ENCODE measurements around the gene INPP5A.

The INPP5A gene

DNA sequence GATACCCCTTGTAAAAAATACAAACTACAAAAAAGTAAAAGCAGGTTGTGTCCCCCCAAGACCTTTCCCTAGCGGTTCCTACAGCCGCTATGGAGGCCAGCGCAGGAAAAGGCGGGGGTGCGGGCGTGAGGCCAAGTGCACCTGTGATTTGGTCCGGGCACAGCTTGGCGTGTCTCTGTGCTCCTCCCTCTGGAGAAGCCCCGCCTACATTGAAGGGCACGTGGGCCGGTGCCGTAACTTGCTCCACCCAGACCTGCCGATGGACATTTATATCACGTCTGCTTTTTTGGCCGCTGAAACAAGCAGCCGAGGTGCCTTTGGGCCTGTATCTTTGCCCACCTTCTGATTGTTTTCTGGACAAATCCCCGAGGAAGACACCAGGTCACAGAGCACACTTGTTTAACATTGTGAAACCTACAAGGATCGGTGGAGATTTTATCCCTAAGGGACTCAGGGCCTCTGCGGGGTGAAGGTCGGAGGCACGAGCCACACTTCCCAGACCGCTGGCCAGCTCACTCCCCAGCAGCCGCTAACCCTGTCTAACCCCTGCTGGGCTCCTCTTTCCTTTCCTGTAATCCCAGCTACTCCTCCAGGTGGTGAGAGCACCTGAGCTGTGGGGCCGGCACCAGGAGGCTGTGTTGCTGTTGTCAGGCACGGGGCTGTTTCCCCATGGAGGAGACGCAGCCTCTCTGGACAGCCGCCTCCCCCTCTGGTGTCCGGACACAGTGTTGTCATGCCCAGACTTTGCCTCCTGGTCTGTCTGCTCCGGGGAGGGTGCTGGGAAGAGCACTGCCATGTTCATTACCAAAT lies 18.8 kb upstream of the INPP5A start:
- DNase-seq (ENCODE audit: low read depth in 2 of 2): no peak

- DNase-seq (ENCODE audit: low read depth in 2 of 2): no peak
Observed at GRCh38 chr10:132519382-132520176, 18.0 kb upstream of the INPP5A start.

- DNase-seq (ENCODE audit: low read depth in 2 of 2): no peak
Observed at GRCh38 chr10:132520177-132520811, 17.3 kb upstream of the INPP5A start.

- DNase-seq (ENCODE audit: low read depth in 2 of 2): no peak
Observed at GRCh38 chr10:132521041-132521465, 16.5 kb upstream of the INPP5A start.

- no peak for DNase-seq (ENCODE audit: low read depth in 2 of 2)
Observed at GRCh38 chr10:132521466-132522102, 16.0 kb upstream of the INPP5A start.

- no peak for DNase-seq (ENCODE audit: low read depth in 2 of 2)
Observed at GRCh38 chr10:132522521-132523411, 14.8 kb upstream of the INPP5A start.

DNA sequence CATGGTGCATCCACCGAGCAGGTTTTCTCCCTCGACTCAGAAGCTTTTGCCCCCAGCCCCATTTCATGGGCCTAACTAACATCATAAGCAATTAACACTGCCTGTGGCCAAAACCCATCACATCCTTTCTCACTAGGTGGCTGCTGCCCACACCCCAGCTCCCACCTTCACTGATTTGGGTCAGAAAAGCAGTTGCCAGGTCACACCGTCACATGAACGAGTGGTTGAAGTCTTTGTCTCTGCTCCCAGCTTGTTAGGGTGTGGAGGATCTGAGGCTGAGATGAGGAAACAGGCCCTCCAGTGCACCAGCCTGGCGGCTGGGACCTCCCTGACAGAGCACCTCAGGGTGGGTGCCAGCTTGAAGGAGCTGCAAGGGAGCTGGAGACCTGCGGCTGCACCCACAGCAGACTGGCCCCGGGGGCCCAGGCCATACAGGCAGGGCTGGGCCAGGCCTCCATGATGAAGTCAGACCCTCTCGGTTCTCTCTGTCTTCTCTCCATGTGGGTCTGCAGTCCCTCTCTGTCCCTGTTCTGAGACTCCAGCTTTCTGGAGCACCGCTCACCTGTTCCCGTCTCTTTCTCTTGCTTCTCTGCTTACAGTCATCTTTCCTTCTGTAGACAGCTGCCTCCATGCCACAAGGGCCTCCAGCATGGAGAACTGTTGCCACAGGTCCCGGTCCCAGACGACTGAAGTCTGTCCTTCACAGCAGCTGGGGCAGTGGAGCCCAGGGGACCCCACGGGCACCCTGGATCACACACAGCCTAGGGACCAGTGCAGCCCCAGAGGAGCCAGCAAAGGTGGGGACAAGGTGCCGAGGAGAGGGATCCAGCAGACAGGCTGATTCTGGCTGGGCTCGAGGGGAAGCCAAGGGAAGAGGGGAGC lies 13.8 kb upstream of the INPP5A start:
- no peak for DNase-seq (ENCODE audit: low read depth in 2 of 2)

GRCh38 chr10:132524443-132525285 lies 12.9 kb upstream of the INPP5A start:
- DNase-seq (ENCODE audit: low read depth in 2 of 2): no peak

- DNase-seq (ENCODE audit: low read depth in 2 of 2): no peak
Observed at GRCh38 chr10:132526676-132527075, 10.9 kb upstream of the INPP5A start.

DNA sequence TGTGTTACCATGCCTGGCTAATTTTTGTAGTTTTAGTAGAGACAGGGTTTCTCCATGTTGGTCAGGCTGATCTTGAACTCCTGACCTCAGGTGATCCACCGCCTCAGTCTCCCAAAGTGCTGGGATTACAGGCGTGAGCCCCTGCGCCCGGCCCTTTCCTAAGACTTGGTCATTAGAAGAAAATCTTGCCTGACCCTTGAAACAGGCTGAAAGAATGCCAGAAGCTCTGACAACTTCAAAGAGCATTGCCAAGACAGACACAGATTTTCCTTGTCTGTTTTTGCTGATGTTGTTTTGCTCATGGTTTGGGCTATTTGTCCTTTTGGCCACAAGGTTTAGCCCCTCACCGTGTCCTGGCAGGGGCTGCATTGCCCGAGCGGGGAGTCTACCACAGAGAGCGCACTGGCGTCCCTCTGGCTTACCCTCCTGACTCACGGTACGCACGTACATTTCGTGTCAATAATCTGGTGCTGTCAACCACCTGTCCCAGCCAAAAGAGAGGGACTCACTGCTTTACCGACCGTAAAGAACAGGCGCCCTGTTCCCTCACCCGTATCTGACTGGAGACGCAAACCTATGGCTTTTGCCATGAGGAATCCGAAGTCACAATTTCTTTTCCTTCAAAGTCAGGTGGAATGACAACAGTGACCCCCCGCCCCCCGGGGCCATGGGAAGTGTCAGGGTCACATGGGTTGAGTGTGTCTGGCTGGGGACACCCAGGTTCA lies 10.1 kb upstream of the INPP5A start:
- DNase-seq (ENCODE audit: low read depth in 2 of 2): no peak

GRCh38 chr10:132528064-132528691 lies 9.4 kb upstream of the INPP5A start:
- DNase-seq (ENCODE audit: low read depth in 2 of 2): no peak

GRCh38 chr10:132532179-132532578 lies 5.4 kb upstream of the INPP5A start:
- DNase-seq (ENCODE audit: low read depth in 2 of 2): no peak

DNA sequence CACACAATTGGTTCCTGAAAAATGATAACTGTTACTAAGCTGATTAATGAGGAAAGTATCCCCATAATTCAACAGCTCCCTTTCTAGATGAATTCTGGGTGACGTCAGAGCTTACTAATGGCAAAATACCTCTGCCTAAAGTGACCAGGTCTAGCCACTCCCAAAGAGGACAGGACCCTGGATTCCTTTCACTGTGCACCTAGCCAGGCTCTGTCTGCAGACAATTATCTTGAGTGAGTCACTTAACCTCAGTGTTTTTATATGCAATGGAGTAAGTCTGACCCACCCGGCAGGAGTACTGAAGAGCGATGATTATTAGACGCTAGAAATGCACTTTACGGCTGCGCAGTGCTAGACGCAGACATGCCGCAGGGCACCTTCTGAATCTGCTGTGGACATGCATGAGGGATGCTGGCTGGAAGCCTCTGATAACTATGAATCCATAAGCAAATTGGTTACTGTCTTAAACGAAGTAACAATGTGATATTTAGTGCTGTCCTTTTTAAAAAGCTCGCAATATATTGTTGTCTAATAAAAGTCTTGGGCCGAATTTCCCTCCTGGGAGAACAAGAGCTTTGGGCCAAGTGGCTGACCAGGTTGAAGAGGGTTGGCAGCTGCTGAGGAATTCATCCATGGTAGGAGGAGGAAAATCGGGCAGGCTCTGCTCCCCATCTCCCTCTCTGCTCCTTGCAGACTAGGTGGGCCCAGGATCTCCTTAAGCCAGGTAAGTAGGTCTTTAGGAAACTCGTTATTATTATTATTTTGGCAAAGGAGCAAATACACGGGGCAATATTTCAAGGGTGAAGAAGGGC lies 4.6 kb upstream of the INPP5A start:
- DNase-seq (ENCODE audit: low read depth in 2 of 2): no peak

DNA sequence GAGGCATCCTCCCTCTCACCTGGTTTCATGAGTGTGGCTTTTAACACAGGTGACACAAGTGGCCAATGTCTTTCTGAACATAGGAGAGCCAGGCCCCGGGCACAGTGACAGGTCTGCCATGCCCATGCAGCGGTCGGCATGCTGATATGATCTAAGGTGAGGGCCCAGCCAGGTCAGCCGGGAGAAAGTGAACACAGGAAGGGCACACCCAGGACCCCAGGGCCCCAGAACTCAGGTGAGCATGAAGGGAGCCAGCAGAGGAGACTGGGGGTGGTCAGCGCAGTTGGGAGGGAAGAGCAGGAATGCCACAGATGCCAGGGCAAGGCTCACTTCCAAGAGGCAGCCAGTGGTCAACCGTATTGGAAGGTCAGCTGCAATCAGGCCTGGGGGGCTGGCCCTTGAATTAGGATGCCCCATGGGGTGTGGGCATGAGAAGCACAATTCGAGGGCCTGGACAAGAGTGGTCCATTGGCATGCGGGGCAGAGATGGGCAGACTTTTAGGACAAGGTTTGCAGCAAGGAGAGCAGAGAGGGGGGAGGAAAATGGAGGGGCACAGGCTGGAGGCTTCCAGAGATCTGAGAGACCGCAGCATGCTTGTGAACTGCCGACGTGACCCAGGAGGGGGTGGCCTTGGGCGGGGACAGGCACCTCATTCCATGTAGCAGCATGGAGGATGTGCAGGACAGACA lies 3.9 kb upstream of the INPP5A start:
- no peak for DNase-seq (ENCODE audit: low read depth in 2 of 2)

DNA sequence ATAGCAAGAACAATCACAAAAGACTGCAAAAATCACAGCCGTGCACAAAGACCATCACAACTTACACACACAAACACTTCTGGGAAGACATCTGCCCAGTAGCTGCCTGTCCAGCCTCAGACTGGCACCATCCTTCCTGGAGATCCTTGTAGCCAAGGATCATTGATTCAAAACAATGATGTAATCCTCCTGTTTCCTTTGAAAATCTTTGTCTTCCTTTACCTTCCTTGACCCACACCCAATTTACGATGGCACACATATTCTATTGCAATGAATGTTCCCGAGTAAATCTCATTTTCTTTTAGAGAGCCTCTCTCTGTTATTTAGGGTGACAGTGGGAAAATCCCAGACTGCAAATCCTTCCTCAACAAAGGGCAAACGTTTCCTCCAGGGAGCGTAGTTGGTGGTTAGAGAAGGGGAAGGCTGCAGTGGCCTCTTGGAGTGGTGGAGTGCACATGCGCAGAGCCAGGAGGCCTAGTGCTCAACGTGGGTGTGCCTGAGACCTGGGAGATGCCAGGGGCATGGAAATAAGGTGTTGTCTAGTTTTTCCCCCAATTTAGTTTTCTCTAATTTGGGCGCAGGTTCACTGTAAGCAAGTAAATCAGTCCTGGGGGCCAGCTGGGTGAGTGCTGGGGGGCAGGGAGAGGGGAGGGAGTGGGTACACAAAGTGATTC lies 3.1 kb upstream of the INPP5A start:
- DNase-seq (ENCODE audit: low read depth in 2 of 2): no peak
